Measurements from ENCODE around the gene TMC8.

DNA sequence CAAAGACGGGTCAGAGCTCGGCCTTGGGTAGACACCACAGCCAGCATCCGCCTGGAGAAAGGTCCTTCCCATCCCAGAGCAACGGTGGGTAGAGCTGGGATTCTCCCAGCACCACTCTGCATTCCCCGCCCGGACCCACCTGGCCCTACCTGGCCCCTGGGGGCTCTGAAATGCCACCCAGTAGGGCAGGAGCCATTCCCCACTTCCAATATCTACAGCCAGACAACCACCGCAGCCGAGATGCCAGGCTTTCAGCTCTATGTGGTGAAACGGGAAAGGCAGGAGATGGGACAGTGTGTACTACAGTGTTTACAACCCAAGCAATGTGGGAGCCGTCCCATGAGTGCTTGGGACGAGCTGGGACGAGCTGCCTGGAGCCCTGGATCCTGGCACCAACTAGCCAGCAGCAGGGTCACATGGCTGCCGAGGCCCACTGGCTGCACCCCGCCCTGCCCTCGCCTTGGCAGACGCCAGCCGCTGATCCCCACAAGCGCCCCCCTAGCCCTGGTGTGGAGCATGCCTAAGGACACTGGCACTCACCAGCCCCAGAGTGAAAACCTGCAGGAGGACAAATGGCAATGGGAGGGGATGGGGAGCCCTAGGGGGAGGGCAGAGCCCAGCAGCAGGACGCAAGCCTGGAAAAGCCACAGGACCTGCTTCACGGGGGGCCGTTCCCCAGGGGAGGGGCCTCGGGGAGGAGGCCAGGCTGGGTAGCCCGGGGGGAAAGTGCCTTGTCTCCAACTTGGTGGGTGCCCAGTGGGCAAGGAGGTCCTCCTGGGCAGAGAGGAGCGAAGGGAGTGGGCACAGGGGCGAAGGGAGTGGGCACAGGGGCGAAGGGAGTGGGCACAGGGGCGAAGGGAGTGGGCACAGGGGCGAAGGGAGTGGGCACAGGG, 15.5 kb upstream of the TMC8 start:
- TF ChIP-seq, protein P1, sequence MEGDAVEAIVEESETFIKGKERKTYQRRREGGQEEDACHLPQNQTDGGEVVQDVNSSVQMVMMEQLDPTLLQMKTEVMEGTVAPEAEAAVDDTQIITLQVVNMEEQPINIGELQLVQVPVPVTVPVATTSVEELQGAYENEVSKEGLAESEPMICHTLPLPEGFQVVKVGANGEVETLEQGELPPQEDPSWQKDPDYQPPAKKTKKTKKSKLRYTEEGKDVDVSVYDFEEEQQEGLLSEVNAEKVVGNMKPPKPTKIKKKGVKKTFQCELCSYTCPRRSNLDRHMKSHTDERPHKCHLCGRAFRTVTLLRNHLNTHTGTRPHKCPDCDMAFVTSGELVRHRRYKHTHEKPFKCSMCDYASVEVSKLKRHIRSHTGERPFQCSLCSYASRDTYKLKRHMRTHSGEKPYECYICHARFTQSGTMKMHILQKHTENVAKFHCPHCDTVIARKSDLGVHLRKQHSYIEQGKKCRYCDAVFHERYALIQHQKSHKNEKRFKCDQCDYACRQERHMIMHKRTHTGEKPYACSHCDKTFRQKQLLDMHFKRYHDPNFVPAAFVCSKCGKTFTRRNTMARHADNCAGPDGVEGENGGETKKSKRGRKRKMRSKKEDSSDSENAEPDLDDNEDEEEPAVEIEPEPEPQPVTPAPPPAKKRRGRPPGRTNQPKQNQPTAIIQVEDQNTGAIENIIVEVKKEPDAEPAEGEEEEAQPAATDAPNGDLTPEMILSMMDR (conservative IDR thresholded peaks at IDR 0.05; ENCODE audit: low read depth, low read length) = no peak
- TF ChIP-seq EZH2phosphoT487 (IDR thresholded peaks at IDR 0.05; ENCODE audit: borderline replicate concordance, low read length) (no peak), EZH2 (IDR thresholded peaks at IDR 0.05; ENCODE audit: low read length, unreplicated experiment) (no peak)

All from PC-3 (cell line).